T-helper 9 cell (primary cell): ENCODE results near the gene HACD1.

Experiments
- DNase-seq: peaks from one replicate; pipeline ENCODE4 v3.0.0-alpha.2; 2020

HACD1 gene

GRCh38 chr10:17578603-17579002 lies 38.6 kb downstream of the HACD1 start:
- DNase-seq = no peak

GRCh38 chr10:17576768-17577167 lies 40.4 kb downstream of the HACD1 start:
- DNase-seq = no peak

DNA sequence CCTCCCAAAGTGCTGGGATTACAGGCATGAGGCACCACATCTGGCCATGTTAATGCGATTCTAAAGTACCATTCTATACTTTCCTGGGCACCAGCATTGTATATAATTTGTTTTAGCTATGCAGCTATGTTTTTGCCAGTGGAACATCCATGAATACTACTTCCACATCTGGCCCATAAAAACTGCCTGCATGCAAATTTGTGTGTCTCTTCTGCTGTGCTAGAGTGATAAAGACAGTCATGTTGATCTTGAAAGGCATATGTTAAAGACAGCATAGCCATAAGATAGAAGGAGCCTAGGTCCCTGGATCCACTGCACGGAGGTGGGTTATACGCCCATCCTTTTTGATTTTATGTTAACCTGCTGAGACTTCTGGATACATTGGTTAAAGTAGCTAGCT lies 52.3 kb downstream of the HACD1 start:
- no peak for DNase-seq

- no peak for DNase-seq
Observed at GRCh38 chr10:17563452-17563851, 53.7 kb downstream of the HACD1 start.

DNA sequence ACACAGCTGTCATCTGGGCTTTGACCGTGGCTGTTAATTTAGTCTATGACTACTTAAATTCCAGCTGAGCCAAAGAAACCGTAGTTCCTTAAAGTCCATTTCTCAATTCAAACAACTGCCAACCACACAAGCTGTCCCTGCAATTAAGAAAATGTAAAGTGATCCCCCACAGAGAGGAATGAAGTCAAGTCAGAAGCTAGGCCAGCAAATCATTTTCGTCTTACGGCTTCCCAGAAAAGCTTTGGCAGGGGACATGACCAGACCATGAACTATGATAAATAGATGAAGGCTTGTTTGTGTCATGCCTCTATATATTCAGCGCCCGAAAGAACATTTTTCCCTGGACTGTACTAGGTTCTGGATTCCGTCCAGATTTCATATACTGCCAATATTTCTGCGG lies 54.6 kb downstream of the HACD1 start:
- no peak for DNase-seq

GRCh38 chr10:17561111-17561510 lies 56.1 kb downstream of the HACD1 start:
- no peak for DNase-seq

GRCh38 chr10:17557459-17557858 lies 59.7 kb downstream of the HACD1 start:
- no peak for DNase-seq

DNA sequence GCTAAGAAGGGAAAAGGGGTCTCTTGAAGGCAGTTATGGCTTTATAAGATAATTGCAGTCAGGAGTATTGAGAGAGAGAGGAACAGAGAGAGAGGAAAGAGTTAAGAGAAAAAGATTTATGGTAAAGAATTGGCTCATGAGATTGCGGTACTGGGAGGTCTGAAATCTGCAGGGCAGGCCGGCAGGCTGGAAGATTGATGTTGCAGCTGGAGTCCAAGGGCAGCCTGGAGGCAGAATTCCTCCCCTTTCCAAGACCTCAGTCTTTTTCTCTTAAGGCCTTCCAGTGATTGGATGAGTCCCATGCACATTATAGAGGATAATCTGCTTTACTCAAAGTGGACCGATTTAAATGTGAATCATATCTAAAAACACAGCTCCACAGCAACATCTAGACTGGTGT lies 68.4 kb downstream of the HACD1 start:
- DNase-seq = no peak

GRCh38 chr10:17548162-17548561 lies 69.0 kb downstream of the HACD1 start:
- no peak for DNase-seq

DNA sequence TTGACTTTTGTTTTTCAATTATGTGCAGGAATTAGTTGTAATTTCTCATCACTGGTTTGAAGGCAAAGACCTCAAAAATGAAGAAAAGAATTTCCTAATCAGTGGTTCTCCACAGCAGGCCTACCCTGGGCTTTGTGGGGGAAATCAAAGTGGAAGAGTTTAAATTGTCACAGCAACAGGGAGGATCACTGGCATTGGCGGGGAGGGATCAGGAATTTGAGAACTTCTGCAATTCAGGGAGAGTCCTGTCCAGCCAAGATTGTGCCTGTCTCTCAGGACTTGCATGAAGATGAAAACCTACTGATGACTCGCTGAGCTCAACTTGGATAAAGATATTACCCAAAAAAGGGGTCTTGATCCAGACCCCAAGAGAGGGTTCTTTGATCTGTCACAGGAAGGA lies 70.1 kb downstream of the HACD1 start:
- no peak for DNase-seq

DNA sequence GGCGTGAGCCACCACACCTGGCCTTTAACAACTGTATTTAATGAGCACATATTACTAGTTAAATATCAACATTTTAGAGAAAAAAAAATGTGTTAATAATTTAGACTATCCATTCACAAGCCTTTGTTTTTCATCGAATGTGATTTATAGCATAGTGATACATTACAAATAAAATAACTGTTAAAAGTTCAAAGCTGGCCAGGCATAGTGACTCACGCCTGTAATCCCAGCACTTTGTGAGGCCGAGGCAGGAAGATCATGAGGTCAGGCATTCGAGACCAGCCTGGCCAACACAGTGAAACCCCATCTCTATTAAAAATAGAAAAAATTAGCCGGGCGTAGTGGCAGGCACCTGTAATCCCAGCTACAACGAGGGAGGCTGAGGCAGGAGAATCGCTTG lies 72.7 kb downstream of the HACD1 start:
- DNase-seq = no peak
